WI38 (cell line): ENCODE results near the gene OXSM.

Source experiments
- H3K4me3 ChIP-seq: 2 replicates; pipeline ENCODE4 v1.5.1; 2011; ENCODE audit warnings: low read depth, mild to moderate bottlenecking, control low read depth, low read length
- CTCF ChIP-seq: IDR thresholded peaks from 2 replicates; pipeline ENCODE4 v1.5.1; 2012; ENCODE audit warnings: low read depth, mild to moderate bottlenecking, control low read depth, low read length

OXSM gene

GRCh38 chr3:25837038-25837437 is 47.1 kb downstream of the OXSM start:
- no peak overlapping the region for H3K4me3 ChIP-seq
- TF ChIP-seq CTCF: no peak

GRCh38 chr3:25840099-25840498 is 50.2 kb downstream of the OXSM start:
- no peak overlapping the region for H3K4me3 ChIP-seq
- no peak for TF ChIP-seq CTCF

GRCh38 chr3:25843332-25843731 is 53.4 kb downstream of the OXSM start:
- H3K4me3 ChIP-seq: no peak overlapping the region
- no peak for TF ChIP-seq CTCF
